ENCODE results near the gene KLK3. TPM values are rescaled to one million over a fixed set of nuclear protein-coding genes. Genes with fewer than 3 reads are reported as not detected.

KLK3 gene
- total RNA-seq, 4 donors from 2014 or later = not detected

- ATAC-seq (ENCODE audit: low FRiP score) = peak; percentile 16
Measured at GRCh38 chr19:50823389-50824042, 31.2 kb upstream of the KLK3 start, which contains the start of gene KLK1. TSS of gene KLK1 (minus strand) at chr19:50823787. CDS start at chr19:50823748, 39 bp downstream.

GRCh38 chr19:50826492-50827240 is 28.0 kb upstream of the KLK3 start:
- ATAC-seq (ENCODE audit: low FRiP score) (no peak), DNase-seq (ENCODE audit: low spot score) (no peak)
- no peak for TF ChIP-seq CTCF (IDR thresholded peaks at IDR 0.05)

More at GRCh38 chr19:50823389-50824042, 31.2 kb upstream of the KLK3 start, which contains the start of gene KLK1:
- DNase-seq (ENCODE audit: low spot score) = no peak
- TF ChIP-seq CTCF (IDR thresholded peaks at IDR 0.05) = no peak

GRCh38 chr19:50827476-50827875 is 27.2 kb upstream of the KLK3 start:
- no peak for TF ChIP-seq CTCF (IDR thresholded peaks at IDR 0.05)
- no peak for DNase-seq (ENCODE audit: low spot score)
- no peak for ATAC-seq (ENCODE audit: low FRiP score)

- TF ChIP-seq CTCF (IDR thresholded peaks at IDR 0.05) = no peak
- no peak for DNase-seq (ENCODE audit: low spot score)
- ATAC-seq (ENCODE audit: low FRiP score) = no peak
Measured at GRCh38 chr19:50829801-50830200, 24.9 kb upstream of the KLK3 start.

- TF ChIP-seq CTCF (IDR thresholded peaks at IDR 0.05) = no peak
- DNase-seq (ENCODE audit: low spot score) (no peak), ATAC-seq (ENCODE audit: low FRiP score) (no peak)
Measured at GRCh38 chr19:50830266-50831025, 24.3 kb upstream of the KLK3 start.

- no peak for TF ChIP-seq CTCF (IDR thresholded peaks at IDR 0.05)
- no peak for DNase-seq (ENCODE audit: low spot score)
- no peak for ATAC-seq (ENCODE audit: low FRiP score)
Measured at GRCh38 chr19:50831026-50831396, 23.7 kb upstream of the KLK3 start.
